Measurements from ENCODE around the gene ELMO1.

- TF ChIP-seq POLR2A (IDR thresholded peaks at IDR 0.05; ENCODE audit: low read length) (peak; percentile 57), GATA1 (IDR thresholded peaks at IDR 0.05; ENCODE audit: low read depth, low read length) (no peak)
Observed at GRCh38 chr7:37354656-37355131, 94.0 kb downstream of the ELMO1 start.
